PFSK-1 (cell line): ENCODE results near the gene TRPM2.

Experiments used
- POLR2AphosphoS5 ChIP-seq: IDR thresholded peaks from 2 replicates; pipeline ENCODE4 v1.6.1; 2012; ENCODE audit warnings: low read depth, mild to moderate bottlenecking, control low read depth, low read length, moderate library complexity
- REST ChIP-seq, 2 experiments: IDR thresholded peaks; 2 replicates each; pipeline versions ENCODE4 v1.6.1 to v1.8.0; 2011 to 2012; ENCODE audit warnings: low read depth in 2 of 2, low read length in 2 of 2, control low read depth in 1 of 2, inconsistent platforms in 1 of 2, mild to moderate bottlenecking in 1 of 2, moderate library complexity in 1 of 2; ENCODE audit not compliant: insufficient read depth in 1 of 2
- SIN3A ChIP-seq: IDR thresholded peaks from 2 replicates; pipeline ENCODE4 v1.6.1; 2012; ENCODE audit warnings: mild to moderate bottlenecking, low read length, moderate library complexity, borderline replicate concordance; ENCODE audit not compliant: insufficient read depth
- TAF1 ChIP-seq: IDR thresholded peaks from 2 replicates; pipeline ENCODE4 v1.6.1; 2012; ENCODE audit warnings: low read length, control low read depth, borderline replicate concordance; ENCODE audit not compliant: insufficient read depth

- no peak for TF ChIP-seq TAF1
- no peak for TF ChIP-seq SIN3A
- TF ChIP-seq POLR2AphosphoS5, result no peak
- no peak for TF ChIP-seq REST (IDR thresholded peaks at IDR 0.05; ENCODE audit: insufficient read depth in 1 of 2, low read depth in 2 of 2, low read length in 2 of 2)
These were observed 74.1 kb downstream of the TRPM2 start for GRCh38 chr21:44427241-44428120.
